Stimulated activated naive CD8-positive, alpha-beta T cell treated with anti-CD3 and anti-CD28 coated beads, Interleukin-15, Interleukin-2, amounts not matched to agents 100 ng/mL and 50 ng/mL, for 24 hours (primary cell): Measurements from ENCODE around the gene TMEM147.

Experiments
- H3K27ac Mint-ChIP-seq: one replicate; pipeline ENCODE4 v1.8.0; 2021; ENCODE audit warnings: mild to moderate bottlenecking, mixed read lengths
- H3K27me3 Mint-ChIP-seq: one replicate; pipeline ENCODE4 v1.8.0; 2021; ENCODE audit warnings: mixed read lengths
- H3K36me3 Mint-ChIP-seq: one replicate; pipeline ENCODE4 v1.8.0; 2021; ENCODE audit warnings: low read depth, mixed read lengths
- H3K4me1 Mint-ChIP-seq: one replicate; pipeline ENCODE4 v1.8.0; 2021; ENCODE audit warnings: low read depth, mixed read lengths
- H3K4me3 Mint-ChIP-seq: one replicate; pipeline ENCODE4 v1.8.0; 2021; ENCODE audit warnings: mild to moderate bottlenecking, mixed read lengths
- H3K9me3 Mint-ChIP-seq: one replicate; pipeline ENCODE4 v1.8.0; 2021; ENCODE audit warnings: mixed read lengths

TMEM147 gene

GRCh38 chr19:35545001-35545854 is at the start of gene TMEM147:
TSS of gene TMEM147 (plus strand) at chr19:35545626. CDS start at chr19:35545740, 114 bp downstream.
- H3K36me3 Mint-ChIP-seq: peaks cover 40% of the 10 kb centered on the region
- H3K4me3 Mint-ChIP-seq: peak within 1 kb of the TSS; percentile 97
- peak within 1 kb of the TSS; percentile 96 for H3K27ac Mint-ChIP-seq
- peaks cover 34% of the 10 kb centered on the region for H3K4me1 Mint-ChIP-seq
- H3K9me3 Mint-ChIP-seq: no peaks in the 10 kb centered on the region
- H3K27me3 Mint-ChIP-seq: no peaks in the 10 kb centered on the region

- Mint-ChIP-seq H3K27ac (no peak overlapping the region), H3K9me3 (no peaks in the 10 kb centered on the region), H3K27me3 (peaks cover 9% of the 10 kb centered on the region), H3K4me3 (no peak overlapping the region), H3K4me1 (peaks cover 8% of the 10 kb centered on the region), H3K36me3 (no peaks in the 10 kb centered on the region)
Measured at GRCh38 chr19:35497406-35497805, 48.0 kb upstream of the TMEM147 start.

GRCh38 chr19:35498220-35498619 is 47.2 kb upstream of the TMEM147 start:
- Mint-ChIP-seq H3K4me3 (no peak overlapping the region), H3K9me3 (no peaks in the 10 kb centered on the region), H3K36me3 (no peaks in the 10 kb centered on the region), H3K27ac (no peak overlapping the region), H3K4me1 (peaks cover 8% of the 10 kb centered on the region), H3K27me3 (peaks cover 9% of the 10 kb centered on the region)

- no peak overlapping the region for H3K27ac Mint-ChIP-seq
- H3K4me1 Mint-ChIP-seq: peaks cover 8% of the 10 kb centered on the region
- no peaks in the 10 kb centered on the region for H3K36me3 Mint-ChIP-seq
- H3K27me3 Mint-ChIP-seq: peaks cover 9% of the 10 kb centered on the region
- no peak overlapping the region for H3K4me3 Mint-ChIP-seq
- H3K9me3 Mint-ChIP-seq: no peaks in the 10 kb centered on the region
Measured at GRCh38 chr19:35498984-35499527, 46.4 kb upstream of the TMEM147 start.

GRCh38 chr19:35500611-35501010 is 44.8 kb upstream of the TMEM147 start:
- peaks cover 14% of the 10 kb centered on the region for H3K27me3 Mint-ChIP-seq
- H3K36me3 Mint-ChIP-seq: no peaks in the 10 kb centered on the region
- no peak overlapping the region for H3K4me3 Mint-ChIP-seq
- no peak overlapping the region for H3K27ac Mint-ChIP-seq
- H3K9me3 Mint-ChIP-seq: no peaks in the 10 kb centered on the region
- H3K4me1 Mint-ChIP-seq: no peaks in the 10 kb centered on the region

GRCh38 chr19:35501684-35502083 is 43.7 kb upstream of the TMEM147 start:
- Mint-ChIP-seq H3K27me3 (peaks cover 16% of the 10 kb centered on the region), H3K4me3 (no peak overlapping the region), H3K27ac (no peak overlapping the region), H3K36me3 (no peaks in the 10 kb centered on the region), H3K9me3 (no peaks in the 10 kb centered on the region), H3K4me1 (no peaks in the 10 kb centered on the region)

GRCh38 chr19:35502751-35503150 is 42.7 kb upstream of the TMEM147 start:
- Mint-ChIP-seq H3K36me3 (no peaks in the 10 kb centered on the region), H3K27me3 (peaks cover 13% of the 10 kb centered on the region), H3K9me3 (no peaks in the 10 kb centered on the region), H3K4me1 (no peaks in the 10 kb centered on the region), H3K4me3 (no peak overlapping the region), H3K27ac (no peak overlapping the region)

GRCh38 chr19:35506011-35506410 is 39.4 kb upstream of the TMEM147 start:
- Mint-ChIP-seq H3K36me3 (no peaks in the 10 kb centered on the region), H3K27ac (no peak overlapping the region), H3K9me3 (no peaks in the 10 kb centered on the region)

GRCh38 chr19:35507561-35507960 is 37.9 kb upstream of the TMEM147 start:
- Mint-ChIP-seq H3K27me3 (peaks cover 33% of the 10 kb centered on the region), H3K9me3 (no peaks in the 10 kb centered on the region), H3K27ac (no peak overlapping the region), H3K4me3 (no peak overlapping the region), H3K36me3 (no peaks in the 10 kb centered on the region), H3K4me1 (peaks cover 13% of the 10 kb centered on the region)

More at GRCh38 chr19:35506011-35506410, 39.4 kb upstream of the TMEM147 start:
- H3K4me1 Mint-ChIP-seq: peaks cover 13% of the 10 kb centered on the region
- H3K27me3 Mint-ChIP-seq: peaks cover 36% of the 10 kb centered on the region
- H3K4me3 Mint-ChIP-seq: no peak overlapping the region

GRCh38 chr19:35508129-35508528 is 37.3 kb upstream of the TMEM147 start:
- H3K4me1 Mint-ChIP-seq: peaks cover 13% of the 10 kb centered on the region
- no peak overlapping the region for H3K4me3 Mint-ChIP-seq
- no peaks in the 10 kb centered on the region for H3K36me3 Mint-ChIP-seq
- H3K27ac Mint-ChIP-seq: no peak overlapping the region
- H3K9me3 Mint-ChIP-seq: no peaks in the 10 kb centered on the region
- H3K27me3 Mint-ChIP-seq: peaks cover 38% of the 10 kb centered on the region

GRCh38 chr19:35509018-35509652 is 36.3 kb upstream of the TMEM147 start:
- no peaks in the 10 kb centered on the region for H3K36me3 Mint-ChIP-seq
- peak overlapping the region; percentile 63 for H3K4me3 Mint-ChIP-seq
- peaks cover 42% of the 10 kb centered on the region for H3K27me3 Mint-ChIP-seq
- H3K4me1 Mint-ChIP-seq: peaks cover 13% of the 10 kb centered on the region
- no peak overlapping the region for H3K27ac Mint-ChIP-seq
- H3K9me3 Mint-ChIP-seq: no peaks in the 10 kb centered on the region

- H3K27me3 Mint-ChIP-seq: peaks cover 45% of the 10 kb centered on the region
- peak overlapping the region; percentile 63 for H3K4me3 Mint-ChIP-seq
- H3K27ac Mint-ChIP-seq: no peak overlapping the region
- no peaks in the 10 kb centered on the region for H3K36me3 Mint-ChIP-seq
- H3K9me3 Mint-ChIP-seq: no peaks in the 10 kb centered on the region
- H3K4me1 Mint-ChIP-seq: peaks cover 13% of the 10 kb centered on the region
Measured at GRCh38 chr19:35509861-35510625, 35.4 kb upstream of the TMEM147 start.

GRCh38 chr19:35510626-35510964 is 34.8 kb upstream of the TMEM147 start:
- Mint-ChIP-seq H3K9me3 (no peaks in the 10 kb centered on the region), H3K27me3 (peaks cover 40% of the 10 kb centered on the region), H3K4me3 (peak overlapping the region; percentile 63), H3K36me3 (no peaks in the 10 kb centered on the region), H3K4me1 (peaks cover 13% of the 10 kb centered on the region), H3K27ac (no peak overlapping the region)

GRCh38 chr19:35511337-35511736 is 34.1 kb upstream of the TMEM147 start:
- Mint-ChIP-seq H3K4me1 (peaks cover 13% of the 10 kb centered on the region), H3K9me3 (no peaks in the 10 kb centered on the region), H3K27ac (no peak overlapping the region), H3K36me3 (no peaks in the 10 kb centered on the region), H3K27me3 (peaks cover 38% of the 10 kb centered on the region), H3K4me3 (no peak overlapping the region)
